ENCODE measurements around the gene ZNF141. TPM values are rescaled to one million over a fixed set of nuclear protein-coding genes. Genes with fewer than 3 reads are reported as not detected.

The ZNF141 gene
- total RNA-seq, 1 experiment from 2014 or later = 42.1 TPM

GRCh38 chr4:384311-385010 is 46.8 kb downstream of the ZNF141 start:
- Histone ChIP-seq H4K20me1 (ENCODE audit: control insufficient read depth, insufficient read depth, insufficient read length) (no peaks in the 10 kb centered on the region), H3K9me3 (ENCODE audit: control insufficient read depth, low read depth, low read length) (peaks cover 21% of the 10 kb centered on the region), H4K5ac (ENCODE audit: insufficient read length, low read depth, low read length) (no peak overlapping the region), H3K4ac (ENCODE audit: low read depth, low read length) (no peak overlapping the region), H3K27me3 (ENCODE audit: insufficient read depth, low read length) (no peaks in the 10 kb centered on the region), H3K56ac (ENCODE audit: insufficient read length, low read depth, low read length) (no peak overlapping the region), H3K79me1 (ENCODE audit: insufficient read depth, low read depth, low read length, poor library complexity, severe bottlenecking) (no peaks in the 10 kb centered on the region), H3K23ac (ENCODE audit: insufficient read length, low read depth, low read length) (no peak overlapping the region), H2AK5ac (ENCODE audit: insufficient read length, low read length) (no peak overlapping the region), H2BK15ac (ENCODE audit: low read depth, low read length) (no peak overlapping the region), H3K23me2 (ENCODE audit: insufficient read length, low read depth, low read length, poor library complexity, severe bottlenecking) (no peaks in the 10 kb centered on the region), H3K14ac (ENCODE audit: insufficient read depth, low read length) (no peak overlapping the region), H2BK5ac (ENCODE audit: insufficient read length, low read length) (no peak overlapping the region), H3K4me2 (ENCODE audit: insufficient read depth, insufficient read length, low read length) (no peak overlapping the region), H2AFZ (ENCODE audit: low read length) (no peak overlapping the region), H4K8ac (replicated peaks; ENCODE audit: insufficient read length, low read depth, low read length) (no peak overlapping the region), H3K9ac (ENCODE audit: extremely low read depth, insufficient read length, low read length) (no peak overlapping the region), H3K18ac (ENCODE audit: insufficient read length, low read depth, low read length) (no peak overlapping the region), H3K79me2 (ENCODE audit: insufficient read depth, low read length) (no peaks in the 10 kb centered on the region; the same call in 1 of the 2 replicates), H2BK20ac (ENCODE audit: low read depth, low read length, poor library complexity, severe bottlenecking) (no peak overlapping the region), H2BK12ac (ENCODE audit: insufficient read length, low read depth, low read length) (no peak overlapping the region), H3K4me1 (ENCODE audit: insufficient read depth, low read length) (no peaks in the 10 kb centered on the region), H3T11ph (ENCODE audit: low read length) (no peak overlapping the region), H3K27ac (ENCODE audit: insufficient read length, low read depth, low read length) (no peak overlapping the region), H4K91ac (ENCODE audit: insufficient read length, low read depth, low read length) (no peak overlapping the region), H2BK120ac (ENCODE audit: low read depth, low read length, poor library complexity, severe bottlenecking) (no peak overlapping the region)
- peaks cover 3% of the 10 kb centered on the region for H3K27me3 Mint-ChIP-seq (ENCODE audit: low read depth)
- H3K36me3 Mint-ChIP-seq (ENCODE audit: insufficient read depth in 1 of 3, low read depth in 3 of 3) = peaks cover 22 to 32% (median 23%) of the 10 kb centered on the region in 3 experiments
- DNase-seq = no peak
- H3K4me3 Mint-ChIP-seq = no peak overlapping the region
- TF ChIP-seq, protein P1, sequence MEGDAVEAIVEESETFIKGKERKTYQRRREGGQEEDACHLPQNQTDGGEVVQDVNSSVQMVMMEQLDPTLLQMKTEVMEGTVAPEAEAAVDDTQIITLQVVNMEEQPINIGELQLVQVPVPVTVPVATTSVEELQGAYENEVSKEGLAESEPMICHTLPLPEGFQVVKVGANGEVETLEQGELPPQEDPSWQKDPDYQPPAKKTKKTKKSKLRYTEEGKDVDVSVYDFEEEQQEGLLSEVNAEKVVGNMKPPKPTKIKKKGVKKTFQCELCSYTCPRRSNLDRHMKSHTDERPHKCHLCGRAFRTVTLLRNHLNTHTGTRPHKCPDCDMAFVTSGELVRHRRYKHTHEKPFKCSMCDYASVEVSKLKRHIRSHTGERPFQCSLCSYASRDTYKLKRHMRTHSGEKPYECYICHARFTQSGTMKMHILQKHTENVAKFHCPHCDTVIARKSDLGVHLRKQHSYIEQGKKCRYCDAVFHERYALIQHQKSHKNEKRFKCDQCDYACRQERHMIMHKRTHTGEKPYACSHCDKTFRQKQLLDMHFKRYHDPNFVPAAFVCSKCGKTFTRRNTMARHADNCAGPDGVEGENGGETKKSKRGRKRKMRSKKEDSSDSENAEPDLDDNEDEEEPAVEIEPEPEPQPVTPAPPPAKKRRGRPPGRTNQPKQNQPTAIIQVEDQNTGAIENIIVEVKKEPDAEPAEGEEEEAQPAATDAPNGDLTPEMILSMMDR (conservative IDR thresholded peaks at IDR 0.05) = no peak
- H3K9me3 Mint-ChIP-seq = peaks cover 73 to 85% of the 10 kb centered on the region in 2 experiments
- no peak overlapping the region for H3K27ac Mint-ChIP-seq
- no peaks in the 10 kb centered on the region for H3K4me1 Mint-ChIP-seq
- WGBS (ENCODE audit: extremely low coverage, insufficient read length, low lambda C conversion rate) = no CpG with 5 or more reads among the region's 10 CpGs
